Lower leg skin (tissue), 3 donors: ENCODE results near the gene JMJD7.

Experiments used
- CTCF ChIP-seq, 3 donors: fragments of 450-650 bp; IDR thresholded peaks; one replicate each; pipeline ENCODE4 v1.5.1; 2016; ENCODE audit warnings: antibody characterized with exemption in 3 of 3, mild to moderate bottlenecking in 3 of 3, moderate library complexity in 2 of 3
- POLR2A ChIP-seq, 2 donors: fragments of 450-650 bp; IDR thresholded peaks; one replicate each; pipeline ENCODE4 v1.6.1; 2016 to 2017; ENCODE audit warnings: antibody characterized with exemption in 2 of 2, mild to moderate bottlenecking in 1 of 2, moderate library complexity in 1 of 2

DNA sequence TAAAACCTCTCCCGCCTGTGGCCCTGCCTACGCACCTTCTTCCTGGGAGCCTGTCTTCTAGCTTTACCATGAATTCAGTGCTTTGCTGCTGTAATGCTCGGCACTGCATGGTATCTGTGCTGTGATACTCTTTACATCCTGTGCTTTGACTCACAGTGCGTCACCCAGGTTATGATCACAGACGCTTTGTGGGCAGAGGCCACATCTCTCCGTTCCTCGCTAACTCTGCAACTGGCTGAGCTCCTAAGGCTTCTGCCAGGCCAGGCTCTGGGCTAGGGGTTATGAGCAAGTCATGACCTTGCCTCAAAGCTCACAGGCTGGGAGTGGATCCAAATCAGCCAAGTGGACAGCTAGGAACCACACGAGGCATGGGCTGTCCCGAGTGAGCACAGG, 42.8 kb downstream of the JMJD7 start:
- TF ChIP-seq CTCF (IDR thresholded peaks at IDR 0.05) = no peak
- no peak for TF ChIP-seq POLR2A (IDR thresholded peaks at IDR 0.05)
